ENCODE measurements around the gene FAM53B.

FAM53B gene

GRCh38 chr10:124602121-124602561 is 142.0 kb downstream of the FAM53B start:
- H3K4me3 Mint-ChIP-seq, result no peak overlapping the region

GRCh38 chr10:124601431-124602120 is 142.6 kb downstream of the FAM53B start:
- H3K4me1 Mint-ChIP-seq, result no peaks in the 10 kb centered on the region
- no peak for TF ChIP-seq CTCF (IDR thresholded peaks at IDR 0.05; ENCODE audit: unreplicated experiment in 3 of 3)
- H3K9me3 Mint-ChIP-seq, result no peaks in the 10 kb centered on the region
- no peaks in the 10 kb centered on the region for H3K36me3 Mint-ChIP-seq (ENCODE audit: low read depth)
- H3K4me3 Mint-ChIP-seq, result no peak overlapping the region
- H3K27me3 Mint-ChIP-seq (ENCODE audit: low read depth), result no peaks in the 10 kb centered on the region
- no peak overlapping the region for H3K27ac Mint-ChIP-seq

More at GRCh38 chr10:124602121-124602561, 142.0 kb downstream of the FAM53B start:
- H3K27ac Mint-ChIP-seq, result no peak overlapping the region
- no peaks in the 10 kb centered on the region for H3K36me3 Mint-ChIP-seq (ENCODE audit: low read depth)
- H3K4me1 Mint-ChIP-seq, result no peaks in the 10 kb centered on the region
- H3K9me3 Mint-ChIP-seq, result no peaks in the 10 kb centered on the region
- H3K27me3 Mint-ChIP-seq (ENCODE audit: low read depth), result no peaks in the 10 kb centered on the region
- no peak for TF ChIP-seq CTCF (IDR thresholded peaks at IDR 0.05; ENCODE audit: unreplicated experiment in 3 of 3)

- Mint-ChIP-seq H3K27me3 (ENCODE audit: low read depth) (no peaks in the 10 kb centered on the region), H3K4me3 (no peak overlapping the region), H3K36me3 (ENCODE audit: low read depth) (no peaks in the 10 kb centered on the region), H3K27ac (no peak overlapping the region), H3K4me1 (no peaks in the 10 kb centered on the region), H3K9me3 (no peaks in the 10 kb centered on the region)
- no peak for TF ChIP-seq CTCF (IDR thresholded peaks at IDR 0.05; ENCODE audit: unreplicated experiment in 3 of 3)
Measured at GRCh38 chr10:124601016-124601415, 143.2 kb downstream of the FAM53B start.

GRCh38 chr10:124600051-124600880 is 143.9 kb downstream of the FAM53B start:
- Mint-ChIP-seq H3K4me1 (no peaks in the 10 kb centered on the region), H3K27ac (no peak overlapping the region)
- no peak for TF ChIP-seq CTCF (IDR thresholded peaks at IDR 0.05; ENCODE audit: unreplicated experiment in 3 of 3)

GRCh38 chr10:124599588-124600050 is 144.6 kb downstream of the FAM53B start:
- H3K36me3 Mint-ChIP-seq (ENCODE audit: low read depth), result no peaks in the 10 kb centered on the region
- no peak overlapping the region for H3K27ac Mint-ChIP-seq
- H3K4me1 Mint-ChIP-seq, result no peaks in the 10 kb centered on the region
- H3K27me3 Mint-ChIP-seq (ENCODE audit: low read depth), result no peaks in the 10 kb centered on the region
- H3K4me3 Mint-ChIP-seq, result no peak overlapping the region
- no peaks in the 10 kb centered on the region for H3K9me3 Mint-ChIP-seq
- TF ChIP-seq CTCF (IDR thresholded peaks at IDR 0.05; ENCODE audit: unreplicated experiment in 3 of 3), result no peak

More at GRCh38 chr10:124600051-124600880, 143.9 kb downstream of the FAM53B start:
- Mint-ChIP-seq H3K27me3 (ENCODE audit: low read depth) (no peaks in the 10 kb centered on the region), H3K9me3 (no peaks in the 10 kb centered on the region), H3K36me3 (ENCODE audit: low read depth) (no peaks in the 10 kb centered on the region), H3K4me3 (no peak overlapping the region)
